Ascending aorta (tissue), 2 donors: ENCODE measurements around the gene TREH. TPM values are rescaled to one million over a fixed set of nuclear protein-coding genes. Genes with fewer than 3 reads are reported as not detected.

Experiments
- DNase-seq, 2 donors: peaks; one replicate each; pipeline ENCODE4 v3.0.0-alpha.2; 2019; ENCODE audit warnings: low spot score in 2 of 2
- H3K27ac ChIP-seq, 2 donors: fragments of 200-600 bp; sonication (generic); one replicate each; pipeline ENCODE4 v1.5.1; 2016 to 2017; ENCODE audit warnings: mild to moderate bottlenecking in 1 of 2
- H3K27me3 ChIP-seq: fragments of 200-600 bp; sonication (generic); one replicate; pipeline ENCODE4 v1.5.1; 2017
- H3K36me3 ChIP-seq, 2 donors: fragments of 200-600 bp; sonication (generic); one replicate each; pipeline ENCODE4 v1.5.1; 2016
- H3K4me1 ChIP-seq, 2 donors: fragments of 200-600 bp; sonication (generic); one replicate each; pipeline ENCODE4 v1.5.1; 2016 to 2017; ENCODE audit warnings: mild to moderate bottlenecking in 1 of 2
- H3K4me3 ChIP-seq, 2 donors: fragments of 200-600 bp; sonication (generic); one replicate each; pipeline ENCODE4 v1.5.1; 2016 to 2017; ENCODE audit warnings: mild to moderate bottlenecking in 1 of 2
- H3K9me3 ChIP-seq, 2 donors: fragments of 200-600 bp; sonication (generic); one replicate each; pipeline ENCODE4 v1.5.1; 2016
- CTCF ChIP-seq, 3 experiments: fragments of 200-600 bp in 2 of 3; fragments of 450-650 bp in 1 of 3; sonication (generic) in 2 of 3; IDR thresholded peaks; one replicate each; pipeline ENCODE4 v1.5.1; 2016 to 2019; ENCODE audit warnings: antibody characterized with exemption in 3 of 3, mild to moderate bottlenecking in 1 of 3, moderate library complexity in 1 of 3
- intact Hi-C: fragments of 100-400 bp; cut with DNase I; formaldehyde crosslinking; loops from one replicate; pipeline ENCODE4 v1.15.1; 2023
- total RNA-seq: library from RNA; depleted of rRNA; stranded (reverse); fragments of >200 nt; gene quantifications from one replicate; pipeline ENCODE4 v1.1.0, GENCODE V29; 2016

The TREH gene
- total RNA-seq, 1 donor from 2014 or later: not detected

- Histone ChIP-seq H3K4me1 (peaks cover 24 to 38% of the 10 kb centered on the region in 2 donors), H3K27me3 (no peaks in the 10 kb centered on the region), H3K9me3 (no peaks in the 10 kb centered on the region), H3K4me3 (no peak overlapping the region), H3K27ac (peak overlapping the region; percentile 74 to 86), H3K36me3 (peaks cover 70 to 75% of the 10 kb centered on the region in 2 donors)
- DNase-seq: no peak
- no peak for TF ChIP-seq CTCF (IDR thresholded peaks at IDR 0.05)
- intact Hi-C loops: no loop called here
Measured at GRCh38 chr11:118633319-118633690, 46.1 kb downstream of the TREH start.

GRCh38 chr11:118632577-118633318 is 46.7 kb downstream of the TREH start:
- Histone ChIP-seq H3K36me3 (peaks cover 70 to 79% of the 10 kb centered on the region in 2 donors), H3K4me1 (peaks cover 27 to 44% of the 10 kb centered on the region in 2 donors), H3K4me3 (no peak overlapping the region), H3K27me3 (no peaks in the 10 kb centered on the region), H3K27ac (peak overlapping the region; percentile 74 to 86), H3K9me3 (no peaks in the 10 kb centered on the region)
- TF ChIP-seq CTCF (IDR thresholded peaks at IDR 0.05): no peak
- intact Hi-C loops: no loop called here
- DNase-seq: no peak

- Histone ChIP-seq H3K4me1 (peaks cover 27 to 45% of the 10 kb centered on the region in 2 donors), H3K36me3 (peaks cover 70 to 79% of the 10 kb centered on the region in 2 donors), H3K27ac (no peak overlapping the region), H3K9me3 (no peaks in the 10 kb centered on the region), H3K4me3 (no peak overlapping the region), H3K27me3 (no peaks in the 10 kb centered on the region)
- TF ChIP-seq CTCF (IDR thresholded peaks at IDR 0.05): no peak
- intact Hi-C loops: no loop called here
- no peak for DNase-seq
Measured at GRCh38 chr11:118631142-118631909, 48.1 kb downstream of the TREH start.

GRCh38 chr11:118629761-118630661 is 49.4 kb downstream of the TREH start:
- no peak for TF ChIP-seq CTCF (IDR thresholded peaks at IDR 0.05)
- H3K36me3 ChIP-seq: peaks cover 70 to 81% of the 10 kb centered on the region in 2 donors
- no peaks in the 10 kb centered on the region for H3K9me3 ChIP-seq
- H3K4me3 ChIP-seq: no peak overlapping the region
- intact Hi-C loops: no loop called here
- no peak for DNase-seq
- H3K27ac ChIP-seq: peak overlapping the region in 1 of 2 donors; percentile 28
- H3K27me3 ChIP-seq: no peaks in the 10 kb centered on the region
- H3K4me1 ChIP-seq: peaks cover 23 to 42% of the 10 kb centered on the region in 2 donors

GRCh38 chr11:118628861-118629549 is 50.4 kb downstream of the TREH start:
- Histone ChIP-seq H3K9me3 (no peaks in the 10 kb centered on the region), H3K36me3 (peaks cover 74 to 86% of the 10 kb centered on the region in 2 donors), H3K4me3 (no peak overlapping the region), H3K27me3 (no peaks in the 10 kb centered on the region), H3K27ac (peak overlapping the region; percentile 28), H3K4me1 (peaks cover 17 to 35% of the 10 kb centered on the region in 2 donors)
- intact Hi-C loops: no loop called here
- DNase-seq: no peak
- no peak for TF ChIP-seq CTCF (IDR thresholded peaks at IDR 0.05)
